ENCODE results near the gene LRFN2. TPM values are rescaled to one million over a fixed set of nuclear protein-coding genes. Genes with fewer than 3 reads are reported as not detected.

The LRFN2 gene
- total RNA-seq, 1 donor from 2014 or later, result not detected

DNA sequence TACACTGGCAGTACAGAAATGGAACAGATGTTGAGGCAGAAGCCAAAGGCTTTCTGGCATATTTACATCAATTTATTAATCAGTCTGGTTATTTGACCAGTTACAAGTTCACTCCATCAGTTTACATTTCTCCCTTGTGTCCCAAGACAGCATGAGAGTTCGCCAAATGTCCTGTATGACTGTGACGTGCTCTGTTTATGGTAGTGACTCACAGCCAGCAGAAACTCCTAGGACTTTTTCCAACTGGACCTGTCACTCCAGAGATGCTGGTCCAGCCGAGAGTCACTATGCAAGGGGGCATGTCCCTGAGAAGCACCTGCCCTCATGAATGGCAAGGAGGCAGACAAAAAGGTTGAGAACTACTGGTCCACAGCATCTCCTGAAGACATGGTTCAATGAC is 160.0 kb downstream of the LRFN2 start:
- no peak for DNase-seq

DNA sequence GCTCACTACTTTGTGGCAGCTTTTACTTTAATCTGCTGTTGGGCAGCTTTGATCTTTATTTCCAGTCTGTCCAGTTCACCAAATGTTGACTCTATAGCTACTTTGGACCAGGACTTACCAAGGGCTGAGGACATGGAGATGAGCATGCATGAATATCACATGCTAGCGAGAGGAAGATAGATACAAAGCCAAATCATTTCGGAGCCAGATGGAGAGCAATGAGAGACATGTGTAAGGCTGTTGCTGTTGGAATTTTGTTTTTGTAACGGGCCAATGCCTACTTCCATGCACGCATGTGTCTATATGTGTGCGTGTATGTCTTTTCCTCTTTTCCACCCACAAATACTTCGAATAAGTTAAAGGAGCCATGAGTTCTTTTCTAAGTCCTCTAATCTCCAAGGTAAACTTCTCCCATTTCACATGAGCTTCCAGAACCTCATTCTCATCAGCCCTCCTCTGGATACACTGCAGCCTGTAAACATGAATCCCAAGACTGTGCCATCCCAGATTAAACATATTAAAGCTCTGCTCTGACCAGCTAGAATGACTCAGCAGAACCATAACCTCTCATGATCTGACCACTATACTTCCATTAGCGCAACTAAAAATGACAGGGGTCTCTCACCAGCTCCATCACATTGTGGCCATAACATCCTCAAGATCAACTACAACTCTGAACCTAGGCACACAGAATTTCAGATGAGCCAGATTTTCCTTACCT is 160.7 kb downstream of the LRFN2 start:
- DNase-seq, result no peak

GRCh38 chr6:40425192-40425919 is 161.8 kb downstream of the LRFN2 start:
- no peak for DNase-seq

DNA sequence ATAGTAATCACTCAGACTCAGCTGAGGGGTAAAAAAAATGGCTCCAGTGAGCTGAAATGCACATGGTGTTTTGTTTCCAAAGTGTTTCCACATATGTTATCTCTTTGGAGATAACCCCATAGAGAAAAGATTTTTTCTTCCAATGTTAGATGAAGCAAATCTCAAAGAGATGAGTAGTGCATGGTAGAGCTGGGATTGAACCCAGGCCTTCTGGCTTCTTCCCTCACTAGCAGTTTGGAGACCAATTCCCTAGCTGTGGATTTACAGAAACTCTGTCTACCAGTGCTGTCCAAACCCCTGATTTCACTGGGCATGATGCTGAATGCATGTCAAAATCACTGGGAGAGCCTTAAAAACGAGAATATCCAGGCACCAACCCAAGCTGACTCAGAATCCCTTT is 165.1 kb downstream of the LRFN2 start:
- DNase-seq, result no peak

DNA sequence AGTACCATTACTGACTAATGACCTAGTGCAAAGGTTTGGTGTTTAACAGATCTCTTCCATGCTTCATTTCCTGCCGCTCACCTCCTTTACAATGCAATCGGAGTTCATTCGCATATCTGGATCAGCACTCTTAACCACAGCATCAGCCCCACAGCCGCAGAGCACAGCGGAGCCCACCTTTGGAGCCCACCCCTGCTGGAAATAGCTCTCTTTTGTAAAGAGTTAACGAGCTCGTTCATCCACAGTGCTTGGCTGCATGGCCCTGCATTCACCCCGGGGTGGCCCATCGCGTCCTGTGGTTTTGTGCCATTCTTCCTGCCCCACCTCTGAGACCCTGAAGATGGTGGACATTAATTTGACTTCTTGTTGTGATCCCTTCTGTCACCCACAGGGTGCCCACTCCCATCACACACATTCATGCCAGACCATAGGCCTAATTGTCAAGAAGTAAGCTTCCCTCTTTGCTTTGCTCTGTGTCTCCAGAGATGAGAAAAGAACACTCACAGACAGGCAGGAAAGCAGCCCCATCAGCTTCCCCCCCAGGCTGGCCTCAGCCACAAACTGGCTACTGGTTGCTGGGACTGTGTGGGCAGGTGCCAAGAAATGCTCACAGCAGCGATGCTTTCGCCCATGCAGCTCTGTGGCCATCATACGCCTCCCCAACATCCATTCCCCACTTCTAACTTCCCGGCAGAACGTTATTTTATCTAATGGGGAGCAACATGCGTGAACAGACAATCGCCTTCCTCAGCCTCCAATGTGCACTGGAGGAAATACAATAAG is 167.0 kb downstream of the LRFN2 start:
- no peak for DNase-seq

- no peak for DNase-seq
Observed at GRCh38 chr6:40419377-40419776, 167.8 kb downstream of the LRFN2 start.

DNA sequence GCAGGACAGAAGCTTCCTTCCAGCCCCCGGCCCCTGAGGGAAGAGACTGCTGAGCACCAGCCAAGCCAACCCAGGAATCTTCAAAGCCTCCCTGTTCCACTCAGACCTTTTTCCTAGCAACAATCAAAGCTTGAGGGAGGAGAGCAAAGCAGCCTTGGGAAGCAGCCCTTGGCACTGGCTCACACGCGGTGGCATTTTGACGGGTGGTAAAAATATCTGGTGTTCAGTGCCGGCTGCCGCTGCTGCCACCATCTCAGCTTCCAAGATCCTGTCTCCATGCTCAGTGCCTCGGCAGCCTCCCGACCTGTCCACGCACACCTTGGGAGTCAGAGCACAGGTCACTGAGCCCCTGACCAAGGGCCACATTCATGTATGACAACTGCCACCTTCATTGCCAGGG is 170.1 kb downstream of the LRFN2 start:
- no peak for DNase-seq

DNA sequence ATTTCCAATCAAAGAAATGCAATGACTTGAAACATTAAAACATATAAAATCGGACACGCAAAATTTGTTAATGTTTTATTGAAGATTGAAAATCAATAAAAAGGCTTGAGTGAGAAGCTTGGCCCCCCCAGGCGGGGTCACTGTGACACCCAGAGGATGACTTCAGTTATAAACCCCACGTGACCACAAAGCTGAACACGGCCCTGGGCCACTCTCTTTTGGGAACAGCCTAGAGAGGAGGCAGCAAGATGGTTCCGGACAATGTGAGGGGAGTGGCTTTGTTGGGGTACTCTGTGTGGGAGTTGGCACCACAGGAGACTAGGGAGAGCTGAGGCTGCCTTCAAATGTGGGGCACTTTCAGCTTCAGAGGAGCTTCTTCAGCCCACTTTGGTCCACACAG is 172.5 kb downstream of the LRFN2 start:
- DNase-seq, result no peak

GRCh38 chr6:40413239-40413638 is 173.9 kb downstream of the LRFN2 start:
- no peak for DNase-seq

DNA sequence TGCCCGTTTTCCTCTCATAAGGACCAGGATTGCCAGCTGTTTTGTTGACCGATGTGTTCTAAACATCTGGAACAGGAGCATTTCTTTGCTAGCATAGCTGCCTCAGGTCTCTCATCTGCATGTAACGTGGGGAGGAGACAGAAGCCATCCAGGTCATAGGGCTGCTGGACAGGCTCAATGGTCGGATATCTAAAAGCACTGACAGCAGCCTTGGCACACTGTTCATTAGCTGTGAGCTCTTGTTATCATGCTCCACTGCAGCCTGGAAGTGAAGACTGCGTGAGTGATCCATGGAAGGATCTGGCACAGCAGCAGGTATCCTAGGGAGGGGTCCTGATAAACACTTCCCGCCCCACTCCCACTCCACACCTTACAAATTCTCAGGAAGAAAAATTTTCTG is 175.3 kb downstream of the LRFN2 start:
- no peak for DNase-seq

DNA sequence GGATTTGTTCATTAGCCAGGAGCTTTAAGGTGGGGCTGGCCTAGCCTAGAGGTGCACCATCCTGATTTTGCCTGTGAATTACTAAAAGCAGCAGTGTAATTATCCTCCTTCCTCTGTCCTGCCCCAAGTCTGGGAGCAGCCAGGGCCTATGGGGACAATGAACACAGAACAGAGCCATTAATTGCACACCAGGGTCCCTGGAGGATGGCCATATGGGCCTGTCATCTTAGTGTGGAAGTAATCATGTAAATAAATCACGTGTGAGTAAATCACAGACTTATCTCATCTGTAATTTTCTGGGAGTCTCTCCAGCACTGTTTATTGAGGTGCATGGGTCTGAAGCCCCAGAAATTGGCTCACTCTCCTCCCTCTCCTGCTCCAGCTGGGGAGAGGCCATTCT is 176.3 kb downstream of the LRFN2 start:
- no peak for DNase-seq

GRCh38 chr6:40409716-40410397 is 177.3 kb downstream of the LRFN2 start:
- DNase-seq, result no peak

DNA sequence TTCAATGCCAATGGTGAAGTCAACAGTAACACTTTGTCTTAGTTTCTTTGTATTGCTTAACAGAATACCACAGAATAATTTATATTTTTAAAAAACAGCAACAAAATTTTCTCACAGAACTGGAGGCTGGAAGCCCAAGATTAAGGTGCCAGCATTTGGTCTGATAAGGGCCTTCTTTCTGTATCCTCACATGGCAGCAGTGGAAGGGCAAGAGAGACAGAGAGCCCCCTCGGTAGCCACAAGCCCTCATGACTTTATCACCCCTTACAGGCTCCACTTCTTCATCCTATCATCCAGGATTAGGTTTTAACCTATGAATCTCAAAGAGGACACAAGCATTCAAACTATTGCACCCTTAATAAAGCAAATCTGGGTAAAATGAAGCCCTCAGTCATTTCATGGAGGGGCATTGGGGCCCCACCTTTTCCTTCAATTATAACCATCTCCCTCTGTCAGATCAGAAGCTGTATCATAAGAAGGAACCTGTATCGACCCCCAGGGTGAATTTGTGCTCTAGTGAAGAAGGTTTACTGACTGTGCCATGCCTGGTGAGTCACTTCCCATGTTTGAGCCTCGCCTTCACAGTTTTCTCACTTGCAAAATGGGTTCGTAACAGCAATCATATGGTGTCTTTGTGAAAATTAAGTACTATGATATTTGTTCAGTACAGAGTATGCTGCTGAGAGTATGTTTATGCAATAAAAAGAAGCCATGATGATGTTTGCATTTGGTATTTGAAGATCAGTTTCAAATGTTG is 178.2 kb downstream of the LRFN2 start:
- no peak for DNase-seq

DNA sequence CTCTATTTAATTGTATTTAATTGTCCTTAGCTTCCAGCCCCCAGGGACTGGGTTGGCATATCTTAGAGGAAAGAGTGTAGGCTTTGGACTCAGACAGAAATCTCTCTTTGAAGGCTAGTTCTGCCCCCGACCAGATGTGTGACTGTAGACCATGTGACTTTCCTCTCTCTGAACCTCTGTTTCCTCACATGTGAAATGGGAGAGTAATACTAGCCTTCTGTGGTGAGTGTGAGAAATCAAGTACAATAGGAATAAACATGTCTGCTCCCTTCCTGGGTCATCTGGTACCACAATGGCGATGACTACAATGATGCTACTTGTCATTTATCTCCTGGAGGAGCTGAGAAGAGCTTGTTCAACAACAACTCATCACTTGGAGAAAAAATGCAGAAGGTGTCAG is 179.9 kb downstream of the LRFN2 start:
- no peak for DNase-seq

DNA sequence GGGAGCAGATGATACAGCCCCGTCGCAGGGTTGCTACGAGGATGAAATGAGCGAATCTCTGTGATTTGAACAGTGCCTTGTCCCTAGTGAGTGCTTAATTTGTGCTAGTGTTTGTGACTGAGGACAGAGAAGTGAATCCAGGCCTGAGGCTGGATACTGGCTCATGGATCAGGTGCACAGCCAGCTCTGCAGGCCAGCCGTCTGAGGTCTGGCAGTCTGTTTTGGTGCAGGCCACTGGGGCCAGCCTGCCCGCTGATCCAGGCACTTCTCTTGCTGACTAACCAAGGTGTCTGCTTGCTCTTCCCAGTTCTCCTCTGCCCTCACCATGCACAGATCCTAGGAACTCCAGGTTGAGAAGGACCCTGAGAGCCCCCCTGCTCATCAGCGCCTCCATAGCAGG is 181.0 kb downstream of the LRFN2 start:
- no peak for DNase-seq

DNA sequence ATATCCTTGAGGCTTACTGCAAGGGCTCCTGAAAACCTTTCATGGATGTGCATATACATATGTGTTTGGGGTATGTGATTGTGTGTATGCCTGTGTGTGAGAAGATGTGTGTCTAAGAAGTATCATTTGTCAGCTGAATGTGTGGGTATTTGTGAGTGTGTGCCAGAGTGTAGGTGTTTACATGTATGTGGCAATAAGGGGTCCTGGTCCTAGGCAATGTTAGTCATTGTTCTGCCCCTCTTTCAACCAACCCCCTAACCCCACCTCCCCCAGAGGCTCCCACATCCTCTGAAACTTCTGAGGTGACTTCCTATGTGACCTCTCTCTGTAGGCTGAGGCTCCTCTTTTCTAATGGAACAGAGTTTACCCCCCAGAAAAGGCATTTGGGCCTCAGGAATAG is 186.4 kb downstream of the LRFN2 start:
- no peak for DNase-seq

GRCh38 chr6:40399888-40400457 is 187.2 kb downstream of the LRFN2 start:
- DNase-seq, result no peak

- no peak for DNase-seq
Observed at GRCh38 chr6:40398810-40399477, 188.2 kb downstream of the LRFN2 start.

DNA sequence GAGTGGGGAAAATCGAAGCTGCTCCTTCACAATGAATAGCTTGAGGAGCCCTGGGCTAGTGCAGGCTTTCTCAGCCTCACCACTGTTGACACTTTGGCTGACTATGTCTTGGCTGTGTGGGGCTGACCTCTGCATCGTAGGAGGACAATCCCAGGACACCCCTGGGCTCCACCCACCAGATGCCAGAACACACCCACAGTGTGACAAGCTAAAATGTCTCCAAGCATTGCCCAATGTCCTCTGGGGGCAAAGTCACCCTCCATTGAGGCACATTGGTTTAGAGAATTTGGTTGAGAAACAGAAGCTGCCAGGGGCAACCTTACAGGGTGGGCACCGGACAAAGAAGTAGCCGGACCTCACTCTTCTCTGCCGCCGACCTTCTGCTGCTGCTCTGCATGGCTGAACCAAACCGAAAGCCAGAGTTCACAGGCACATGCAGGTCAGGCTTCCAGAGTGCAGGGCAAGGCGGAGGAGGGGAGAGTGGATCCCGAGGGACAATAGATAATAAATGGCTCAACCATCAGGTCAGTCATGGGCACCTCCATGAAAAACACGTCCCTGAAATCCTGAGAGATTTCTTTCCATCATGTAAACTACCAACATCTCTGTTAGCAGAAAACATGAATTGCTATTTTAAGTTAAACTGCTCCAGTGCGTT is 189.0 kb downstream of the LRFN2 start:
- DNase-seq, result no peak

- DNase-seq, result no peak
Observed at GRCh38 chr6:40397287-40398033, 189.7 kb downstream of the LRFN2 start.

All from dermis blood vessel endothelial cell (primary cell).